Measurements from ENCODE around the gene TAF8.
"Not testable (repeated sequence)": the region's sequence is repeated elsewhere in the genome, so short reads cannot be mapped to it uniquely, and the experiment has no call there.

Gene TAF8, protein sequence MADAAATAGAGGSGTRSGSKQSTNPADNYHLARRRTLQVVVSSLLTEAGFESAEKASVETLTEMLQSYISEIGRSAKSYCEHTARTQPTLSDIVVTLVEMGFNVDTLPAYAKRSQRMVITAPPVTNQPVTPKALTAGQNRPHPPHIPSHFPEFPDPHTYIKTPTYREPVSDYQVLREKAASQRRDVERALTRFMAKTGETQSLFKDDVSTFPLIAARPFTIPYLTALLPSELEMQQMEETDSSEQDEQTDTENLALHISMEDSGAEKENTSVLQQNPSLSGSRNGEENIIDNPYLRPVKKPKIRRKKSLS

GRCh38 chr6:42050297-42051267, at the start of gene TAF8:
TAF8 (plus strand) TSS chr6:42050524; CDS start chr6:42050542, 18 bp downstream.
- DNase-seq: peak; percentile 89

DNA sequence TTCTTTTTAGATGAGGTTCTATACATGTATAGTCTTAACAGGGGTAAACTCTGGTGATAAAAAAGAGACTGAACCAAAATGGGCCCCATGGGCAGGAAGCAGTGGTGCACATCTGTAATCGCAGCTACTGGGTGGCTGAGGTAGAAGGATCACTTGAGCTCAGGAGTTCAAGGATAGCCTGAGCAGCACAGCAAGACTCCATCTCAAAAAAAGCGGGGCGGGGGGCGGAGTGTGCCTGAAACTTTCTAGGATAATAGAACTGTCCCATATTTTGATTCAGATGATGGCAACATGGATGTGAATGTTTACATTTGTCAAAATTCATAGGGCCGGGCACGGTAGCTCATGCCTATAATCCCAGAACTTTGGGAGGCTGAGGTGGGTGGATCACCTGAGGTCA, 48.8 kb upstream of the TAF8 start:
- no peak for DNase-seq

- DNase-seq: not testable (repeated sequence)
These were observed 46.7 kb upstream of the TAF8 start for GRCh38 chr6:42003658-42004057.

GRCh38 chr6:42007286-42008137, 42.8 kb upstream of the TAF8 start:
- peak; percentile 38 to 49 for DNase-seq

- not testable (repeated sequence) for DNase-seq
These were observed 42.2 kb upstream of the TAF8 start for GRCh38 chr6:42008138-42008528.

- no peak for DNase-seq
These were observed 40.5 kb upstream of the TAF8 start for GRCh38 chr6:42009844-42010184.

GRCh38 chr6:42010185-42010891, 40.0 kb upstream of the TAF8 start:
- peak; percentile 89 to 96 for DNase-seq

DNA sequence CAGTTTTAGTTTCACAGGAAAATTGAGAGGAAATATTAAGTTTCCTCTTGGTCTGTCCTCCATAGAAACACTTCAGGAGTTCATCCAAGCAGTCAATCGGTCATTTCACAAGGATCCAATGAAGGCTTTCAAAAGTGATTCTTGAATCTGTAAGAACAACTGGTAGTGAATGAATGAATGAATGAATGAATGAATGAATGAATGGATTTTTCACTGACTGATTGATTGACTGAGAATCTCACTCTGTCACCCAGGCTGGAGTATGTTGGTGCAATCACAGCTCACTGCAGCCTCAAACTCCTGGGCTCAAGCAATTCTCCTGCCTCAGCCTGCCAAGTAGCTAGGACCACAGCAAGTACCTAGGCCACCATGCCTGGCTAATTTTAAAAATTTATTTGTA, 39.4 kb upstream of the TAF8 start:
- no peak for DNase-seq

- no peak for DNase-seq
These were observed 37.7 kb upstream of the TAF8 start for GRCh38 chr6:42012501-42013133.

DNA sequence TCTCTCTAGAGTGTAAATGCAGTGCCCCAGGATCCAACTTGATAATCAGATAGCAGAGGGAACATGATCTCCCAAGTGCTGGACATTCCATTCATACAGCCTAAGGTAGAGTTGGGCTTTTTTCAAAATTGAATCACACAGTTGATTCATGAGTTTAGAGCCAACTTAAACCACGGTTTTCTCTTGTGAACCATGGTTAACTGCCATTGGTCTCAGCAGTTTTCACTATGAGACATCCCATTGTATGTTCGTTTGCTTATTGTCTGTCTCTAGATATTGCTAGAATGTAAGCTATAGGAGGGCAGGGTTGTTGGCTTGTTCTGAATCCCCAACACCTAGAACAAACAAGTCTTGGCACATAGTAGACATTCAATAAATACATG, 37.2 kb upstream of the TAF8 start:
- no peak for DNase-seq

DNA sequence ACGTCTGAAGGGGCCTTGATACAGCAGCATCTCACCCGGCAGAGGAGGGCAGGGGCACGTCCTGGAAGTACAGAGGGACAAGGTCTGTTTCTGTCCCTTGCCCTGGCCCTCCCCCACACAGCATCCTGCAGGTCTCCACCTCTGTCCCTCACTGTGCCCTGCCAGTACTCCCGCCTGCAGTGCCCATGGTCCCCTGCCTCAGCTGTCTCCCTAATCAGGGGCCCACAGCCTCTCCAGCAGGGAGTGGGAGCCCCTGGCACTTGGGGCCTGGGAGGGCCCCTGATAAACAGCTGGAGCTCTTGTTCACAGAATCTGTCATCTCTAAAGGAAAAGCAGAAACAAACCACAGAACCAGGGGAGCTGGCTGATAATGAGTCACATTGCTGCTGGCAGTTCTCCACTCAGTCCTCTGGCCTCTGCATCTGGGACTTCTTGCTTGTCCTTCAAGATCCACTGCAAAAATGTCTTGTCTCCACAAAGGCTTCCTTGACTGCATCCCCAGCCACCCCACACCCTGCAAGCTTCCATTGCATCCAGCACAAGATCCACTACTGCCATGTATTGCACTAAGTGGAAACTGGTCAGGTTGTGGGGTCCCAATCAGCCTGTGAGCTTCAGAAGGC, 33.2 kb upstream of the TAF8 start:
- DNase-seq: peak; percentile 92

DNA sequence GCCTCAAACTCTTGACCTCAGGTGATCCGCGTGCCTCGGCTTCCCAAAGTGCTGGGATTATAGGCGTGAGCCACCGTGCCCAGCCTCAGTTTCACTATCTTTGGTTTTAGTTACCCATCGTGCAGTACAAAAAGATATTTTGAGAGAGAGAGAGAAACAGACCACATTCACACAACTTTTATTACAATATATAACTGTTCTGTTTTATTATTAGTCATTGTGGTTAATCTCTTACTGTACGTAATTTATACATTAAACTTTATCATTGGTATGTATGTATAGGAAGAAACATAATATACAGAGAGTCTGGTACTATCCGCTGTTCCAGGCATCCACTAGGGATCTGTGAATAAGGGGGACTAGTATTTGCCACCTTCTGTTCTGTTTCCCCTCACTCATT, 29.4 kb upstream of the TAF8 start:
- DNase-seq: no peak

DNA sequence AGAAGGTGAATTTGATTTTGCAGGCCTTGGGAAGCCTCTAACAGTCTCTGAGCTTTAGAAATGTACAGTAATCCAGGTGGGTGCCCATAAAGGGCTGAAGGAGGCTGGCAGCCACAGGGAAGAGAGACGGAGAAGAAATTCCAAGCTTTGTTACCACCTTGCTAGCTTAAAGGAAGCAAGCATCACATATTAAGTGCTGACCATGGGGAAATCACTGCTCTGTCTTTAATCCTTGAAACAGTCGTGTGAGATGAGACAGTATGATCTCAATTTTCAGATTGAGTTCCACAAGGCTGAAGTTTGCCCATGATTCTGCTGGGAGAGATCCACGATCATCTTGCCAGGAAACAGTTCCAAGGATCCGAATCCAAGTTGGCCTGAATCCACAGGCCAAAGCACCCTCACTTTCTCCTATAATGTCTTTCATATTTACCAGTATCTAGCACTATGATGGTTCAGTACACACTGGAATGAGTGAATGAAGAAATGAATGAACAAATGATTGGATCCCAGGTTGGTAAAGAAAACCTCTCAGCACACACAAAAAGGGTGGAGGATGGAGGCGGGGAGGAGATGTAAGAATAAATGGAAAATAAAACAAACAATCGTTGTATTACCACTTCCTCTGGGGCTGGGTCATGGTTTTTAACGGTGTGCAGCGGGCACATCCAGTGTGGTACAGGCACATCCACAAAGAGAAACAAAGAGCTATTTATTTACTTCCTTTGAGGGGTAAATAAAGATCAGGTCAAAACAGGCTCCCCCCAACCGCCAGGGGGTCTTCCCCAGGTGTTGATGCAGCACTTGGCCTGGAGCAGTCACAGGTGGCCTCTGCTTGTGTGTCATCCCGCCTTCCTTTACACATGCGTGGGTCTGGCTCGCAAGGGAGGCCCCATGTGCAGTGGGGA, 28.2 kb upstream of the TAF8 start:
- DNase-seq: no peak

DNA sequence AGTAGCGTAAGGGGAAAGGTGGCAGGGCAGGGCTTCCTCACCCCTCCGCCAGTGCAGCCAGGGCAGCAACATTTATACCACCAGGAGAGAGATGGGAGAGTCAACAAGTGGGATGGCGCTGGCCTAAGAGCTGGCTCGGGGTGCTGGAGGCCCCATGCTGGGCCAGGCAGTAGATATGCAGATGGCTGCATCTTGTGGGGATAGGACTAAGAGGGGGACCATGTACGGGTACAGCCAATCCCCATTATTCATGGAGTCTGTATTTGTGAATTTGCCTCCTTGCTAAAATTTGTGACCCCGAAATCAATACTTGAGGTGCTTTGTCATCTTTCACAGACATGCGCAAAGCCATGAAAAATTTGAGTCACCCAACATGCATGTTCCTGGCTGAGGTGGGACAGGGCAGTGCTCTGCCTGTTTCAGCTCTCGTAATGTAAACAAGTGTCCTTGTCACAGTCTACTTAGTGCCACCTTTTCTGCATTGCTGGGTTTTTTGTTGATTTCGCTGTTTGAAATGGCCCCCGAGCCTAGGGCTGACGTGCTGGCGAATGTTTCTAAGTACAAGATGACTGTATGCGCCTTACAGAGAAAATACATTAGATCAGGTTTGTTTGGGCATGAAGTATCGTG, 27.5 kb upstream of the TAF8 start:
- DNase-seq: no peak

DNA sequence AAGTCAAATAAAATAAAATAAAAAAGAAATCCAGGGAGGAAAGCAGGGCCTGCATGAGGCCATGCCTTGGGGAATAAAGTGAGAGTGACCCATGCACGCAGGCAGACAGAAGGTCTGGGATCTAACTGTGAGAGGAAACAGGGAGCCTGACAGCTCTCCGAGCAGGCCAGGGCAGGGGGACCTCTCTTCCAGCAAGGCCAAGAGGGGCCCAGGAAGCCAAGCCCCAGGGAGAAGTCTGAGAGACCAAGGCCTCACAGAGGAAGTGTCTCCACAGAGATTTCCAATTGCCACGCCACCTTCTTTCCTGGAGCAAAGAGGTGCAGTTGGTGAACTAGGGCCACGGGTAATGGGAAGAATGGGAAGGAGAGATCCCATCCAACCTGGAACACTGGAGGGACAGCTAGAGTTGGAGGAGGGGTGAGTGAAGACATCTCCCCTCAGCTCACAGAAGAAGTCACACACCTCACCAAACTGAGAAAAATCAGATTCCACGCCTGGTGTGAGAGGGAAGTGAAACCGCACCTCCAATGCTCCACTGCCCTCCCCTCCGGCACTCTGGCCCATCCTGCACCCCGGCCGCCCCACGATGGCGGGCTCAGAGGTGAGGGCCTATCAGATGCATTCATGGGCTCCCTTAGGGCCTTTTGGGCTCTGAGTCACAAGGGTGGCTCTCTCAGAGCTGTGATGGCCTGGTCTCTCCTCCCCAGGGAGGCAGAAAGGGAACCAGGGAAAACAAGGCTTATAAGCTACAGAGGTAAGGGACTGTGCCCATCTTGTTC, 25.1 kb upstream of the TAF8 start:
- no peak for DNase-seq

DNA sequence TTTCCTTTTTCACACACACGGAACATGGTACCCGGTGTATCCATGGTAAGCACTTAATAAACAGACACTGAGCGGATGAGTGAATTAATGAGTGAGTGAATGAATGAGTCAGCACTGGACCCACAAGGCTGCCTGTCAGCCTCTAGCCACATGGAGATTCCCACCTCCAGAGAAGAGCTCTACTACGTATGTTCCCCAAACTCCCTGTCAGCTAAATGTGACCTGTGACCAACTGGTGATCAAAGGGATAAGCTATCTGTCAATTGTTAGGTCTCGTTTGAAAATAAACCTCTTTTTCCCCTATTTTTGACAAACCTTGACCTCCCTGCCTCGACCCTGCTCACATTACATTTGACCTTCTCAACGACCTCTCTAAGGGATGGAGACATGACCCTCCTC, 24.5 kb upstream of the TAF8 start:
- no peak for DNase-seq

GRCh38 chr6:42026540-42026939, 23.8 kb upstream of the TAF8 start:
- DNase-seq: no peak

DNA sequence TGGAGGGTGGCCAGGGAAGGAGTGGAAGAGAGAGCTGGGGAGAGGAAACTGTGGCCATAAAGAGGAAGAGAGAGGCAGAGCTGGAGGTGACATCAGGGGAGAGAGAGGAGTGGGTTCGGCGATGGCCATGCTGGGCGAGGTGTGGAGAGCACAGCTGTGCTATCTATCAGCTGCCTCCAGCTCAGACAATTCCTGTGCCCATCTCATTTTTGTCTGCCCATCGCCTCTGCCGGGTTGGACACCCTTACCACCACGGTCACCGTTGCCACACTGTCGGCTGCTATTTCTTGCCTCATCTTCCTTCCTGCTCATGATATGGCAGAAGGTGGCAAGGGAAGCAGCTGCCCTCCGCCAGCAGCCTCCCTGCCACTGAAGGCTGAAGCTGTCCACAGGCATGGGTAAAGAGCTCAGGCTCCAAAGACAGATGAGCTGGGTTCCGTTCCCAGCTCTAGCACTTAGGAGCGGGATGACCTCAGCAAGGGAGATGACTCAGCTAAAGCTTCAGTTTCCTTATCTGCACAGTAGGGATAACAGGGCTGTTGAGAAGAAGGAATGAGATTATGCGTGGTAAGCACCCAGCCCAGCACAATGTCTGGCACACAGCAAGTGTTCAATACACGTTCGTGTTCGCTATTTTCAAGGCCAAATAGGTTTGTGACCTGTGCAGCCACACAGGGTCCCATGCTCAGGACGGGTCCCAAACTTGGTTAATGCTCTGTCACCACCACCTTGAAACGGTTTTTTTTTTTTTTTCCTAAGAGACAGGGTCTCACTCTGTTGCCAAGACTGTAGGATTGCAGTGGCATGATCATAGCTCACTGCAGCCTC, 21.9 kb upstream of the TAF8 start:
- peak; percentile 81 to 86 for DNase-seq
